ENCODE measurements around the gene OR4A16.

The OR4A16 gene

GRCh38 chr11:55342901-55343300 is at the start of gene OR4A16:
Gene OR4A16, plus strand, starts transcription at chr11:55343201. Its CDS starts 0 bp downstream, at chr11:55343201.
- in situ Hi-C loops (cut with HindIII; ENCODE audit: low pct_unique_long_range_greater_than_20kb, low sequenced_read_pairs) = no loop called here
- TF ChIP-seq JUND (IDR thresholded peaks at IDR 0.05; ENCODE audit: low read depth) = no peak
- DNase-seq (ENCODE audit: low read depth in 1 of 2, low spot score in 1 of 2) = no peak

GRCh38 chr11:55324500-55324899 is 18.5 kb upstream of the OR4A16 start:
- no peak for TF ChIP-seq JUND (IDR thresholded peaks at IDR 0.05; ENCODE audit: low read depth)
- DNase-seq (ENCODE audit: low read depth in 1 of 2, low spot score in 1 of 2) = no peak
- in situ Hi-C loops (cut with HindIII; ENCODE audit: low pct_unique_long_range_greater_than_20kb, low sequenced_read_pairs) = no loop called here

GRCh38 chr11:55345306-55345705 is 2.3 kb downstream of the OR4A16 start:
- in situ Hi-C loops (cut with HindIII; ENCODE audit: low pct_unique_long_range_greater_than_20kb, low sequenced_read_pairs) = no loop called here
- no peak for DNase-seq (ENCODE audit: low read depth in 1 of 2, low spot score in 1 of 2)
- no peak for TF ChIP-seq JUND (IDR thresholded peaks at IDR 0.05; ENCODE audit: low read depth)

- TF ChIP-seq JUND (IDR thresholded peaks at IDR 0.05; ENCODE audit: low read depth) = no peak
- no peak for DNase-seq (ENCODE audit: low read depth in 1 of 2, low spot score in 1 of 2)
- in situ Hi-C loops (cut with HindIII; ENCODE audit: low pct_unique_long_range_greater_than_20kb, low sequenced_read_pairs) = no loop called here
Measured at GRCh38 chr11:55349032-55349431, 6.0 kb downstream of the OR4A16 start.

- in situ Hi-C loops (cut with HindIII; ENCODE audit: low pct_unique_long_range_greater_than_20kb, low sequenced_read_pairs) = no loop called here
- DNase-seq (ENCODE audit: low read depth in 1 of 2, low spot score in 1 of 2) = peak in 1 of 2 experiments; percentile 20
- no peak for TF ChIP-seq JUND (IDR thresholded peaks at IDR 0.05; ENCODE audit: low read depth)
Measured at GRCh38 chr11:55357560-55358184, 14.7 kb downstream of the OR4A16 start.

GRCh38 chr11:55367674-55368073 is 24.7 kb downstream of the OR4A16 start, which contains the start of gene OR4A15:
Gene OR4A15, plus strand, starts transcription at chr11:55367974. Its CDS starts 0 bp downstream, at chr11:55367974.
- TF ChIP-seq JUND (IDR thresholded peaks at IDR 0.05; ENCODE audit: low read depth) = no peak
- no peak for DNase-seq (ENCODE audit: low read depth in 1 of 2, low spot score in 1 of 2)
- in situ Hi-C loops (cut with HindIII; ENCODE audit: low pct_unique_long_range_greater_than_20kb, low sequenced_read_pairs) = no loop called here

Data from T47D (cell line).